ENCODE measurements around the gene DMC1.
"Not testable (repeated sequence)": the region's sequence is repeated elsewhere in the genome, so short reads cannot be mapped to it uniquely, and the experiment has no call there.

DMC1 gene

GRCh38 chr22:38501797-38502672 lies 67.9 kb downstream of the DMC1 start:
- DNase-seq (ENCODE audit: low spot score): no peak

GRCh38 chr22:38497869-38498268 lies 72.1 kb downstream of the DMC1 start:
- DNase-seq (ENCODE audit: low spot score): no peak

- DNase-seq (ENCODE audit: low spot score): no peak
Observed at GRCh38 chr22:38494939-38495338, 75.0 kb downstream of the DMC1 start.

- no peak for DNase-seq (ENCODE audit: low spot score)
Observed at GRCh38 chr22:38494498-38494897, 75.5 kb downstream of the DMC1 start.

- DNase-seq (ENCODE audit: low spot score): no peak
Observed at GRCh38 chr22:38491707-38492348, 78.2 kb downstream of the DMC1 start.

GRCh38 chr22:38490915-38491314 lies 79.1 kb downstream of the DMC1 start:
- no peak for DNase-seq (ENCODE audit: low spot score)

GRCh38 chr22:38490475-38490874 lies 79.5 kb downstream of the DMC1 start:
- no peak for DNase-seq (ENCODE audit: low spot score)

- DNase-seq (ENCODE audit: low spot score): no peak
Observed at GRCh38 chr22:38489561-38490145, 80.3 kb downstream of the DMC1 start.

- DNase-seq (ENCODE audit: low spot score): no peak
Observed at GRCh38 chr22:38489142-38489541, 80.8 kb downstream of the DMC1 start.

GRCh38 chr22:38487946-38488345 lies 82.0 kb downstream of the DMC1 start:
- no peak for DNase-seq (ENCODE audit: low spot score)

GRCh38 chr22:38485783-38486182 lies 84.2 kb downstream of the DMC1 start:
- no peak for DNase-seq (ENCODE audit: low spot score)

GRCh38 chr22:38484244-38484643 lies 85.7 kb downstream of the DMC1 start:
- DNase-seq (ENCODE audit: low spot score): no peak

- DNase-seq (ENCODE audit: low spot score): no peak
Observed at GRCh38 chr22:38482662-38483308, 87.2 kb downstream of the DMC1 start.

- DNase-seq (ENCODE audit: low spot score): no peak
Observed at GRCh38 chr22:38481871-38482332, 88.1 kb downstream of the DMC1 start.

- no peak for DNase-seq (ENCODE audit: low spot score)
Observed at GRCh38 chr22:38481162-38481870, 88.7 kb downstream of the DMC1 start.

- DNase-seq (ENCODE audit: low spot score): no peak
Observed at GRCh38 chr22:38479096-38479837, 90.7 kb downstream of the DMC1 start.

GRCh38 chr22:38477585-38477984 lies 92.4 kb downstream of the DMC1 start:
- DNase-seq (ENCODE audit: low spot score): no peak

- no peak for DNase-seq (ENCODE audit: low spot score)
Observed at GRCh38 chr22:38474003-38474607, 95.9 kb downstream of the DMC1 start.

- DNase-seq (ENCODE audit: low spot score): no peak
Observed at GRCh38 chr22:38471237-38471636, 98.7 kb downstream of the DMC1 start.

- DNase-seq (ENCODE audit: low spot score): not testable (repeated sequence)
Observed at GRCh38 chr22:38470179-38470578, 99.8 kb downstream of the DMC1 start.

- no peak for DNase-seq (ENCODE audit: low spot score)
Observed at GRCh38 chr22:38469306-38469781, 100.6 kb downstream of the DMC1 start.

All from activated CD4-positive, alpha-beta T cell treated with anti-CD3 and anti-CD28 coated beads, Interleukin-2, Interleukin-4, amounts not matched to agents 100 ng/mL and 50 ng/mL, durations not matched to agents 16 hours and 8 hours (primary cell).